GM18499 (cell line): ENCODE measurements around the gene SPSB1.

Source experiments
- ATAC-seq: cut with Tn5 transposase; IDR thresholded peaks from one replicate; pipeline ENCODE4 v1.9.1; 2021; ENCODE audit warnings: moderate number of reproducible peaks; ENCODE audit not compliant: insufficient read depth, unreplicated experiment

SPSB1 gene

GRCh38 chr1:9292361-9293240, at the start of gene SPSB1:
TSS of gene SPSB1 (plus strand) at chr1:9292894. CDS start at chr1:9355892, 62,998 bp downstream.
- ATAC-seq, result no peak

GRCh38 chr1:9243066-9243739, 49.5 kb upstream of the SPSB1 start:
- no peak for ATAC-seq

GRCh38 chr1:9244501-9245229, 48.0 kb upstream of the SPSB1 start:
- ATAC-seq, result no peak

- ATAC-seq, result no peak
These were observed 47.5 kb upstream of the SPSB1 start for GRCh38 chr1:9245230-9245619.

GRCh38 chr1:9245661-9246060, 47.0 kb upstream of the SPSB1 start:
- ATAC-seq, result no peak

GRCh38 chr1:9246215-9246614, 46.5 kb upstream of the SPSB1 start:
- ATAC-seq, result no peak

GRCh38 chr1:9246841-9247785, 45.6 kb upstream of the SPSB1 start:
- no peak for ATAC-seq

- ATAC-seq, result no peak
These were observed 44.8 kb upstream of the SPSB1 start for GRCh38 chr1:9247894-9248293.

GRCh38 chr1:9248341-9249262, 44.1 kb upstream of the SPSB1 start:
- no peak for ATAC-seq

GRCh38 chr1:9249263-9249533, 43.5 kb upstream of the SPSB1 start:
- no peak for ATAC-seq

GRCh38 chr1:9249534-9250410, 42.9 kb upstream of the SPSB1 start:
- ATAC-seq, result no peak

- ATAC-seq, result no peak
These were observed 42.0 kb upstream of the SPSB1 start for GRCh38 chr1:9250411-9251381.

GRCh38 chr1:9251501-9251900, 41.2 kb upstream of the SPSB1 start:
- no peak for ATAC-seq

GRCh38 chr1:9253004-9253403, 39.7 kb upstream of the SPSB1 start:
- no peak for ATAC-seq

GRCh38 chr1:9253453-9254105, 39.1 kb upstream of the SPSB1 start:
- no peak for ATAC-seq

- no peak for ATAC-seq
These were observed 36.4 kb upstream of the SPSB1 start for GRCh38 chr1:9256332-9256731.

GRCh38 chr1:9257851-9258250, 34.8 kb upstream of the SPSB1 start:
- no peak for ATAC-seq
